ENCODE data around the gene POU3F3. TPM values are rescaled to one million over a fixed set of nuclear protein-coding genes. Genes with fewer than 3 reads are reported as not detected.

POU3F3 gene
- total RNA-seq, 1 donor from 2014 or later = 0.54 TPM

DNA sequence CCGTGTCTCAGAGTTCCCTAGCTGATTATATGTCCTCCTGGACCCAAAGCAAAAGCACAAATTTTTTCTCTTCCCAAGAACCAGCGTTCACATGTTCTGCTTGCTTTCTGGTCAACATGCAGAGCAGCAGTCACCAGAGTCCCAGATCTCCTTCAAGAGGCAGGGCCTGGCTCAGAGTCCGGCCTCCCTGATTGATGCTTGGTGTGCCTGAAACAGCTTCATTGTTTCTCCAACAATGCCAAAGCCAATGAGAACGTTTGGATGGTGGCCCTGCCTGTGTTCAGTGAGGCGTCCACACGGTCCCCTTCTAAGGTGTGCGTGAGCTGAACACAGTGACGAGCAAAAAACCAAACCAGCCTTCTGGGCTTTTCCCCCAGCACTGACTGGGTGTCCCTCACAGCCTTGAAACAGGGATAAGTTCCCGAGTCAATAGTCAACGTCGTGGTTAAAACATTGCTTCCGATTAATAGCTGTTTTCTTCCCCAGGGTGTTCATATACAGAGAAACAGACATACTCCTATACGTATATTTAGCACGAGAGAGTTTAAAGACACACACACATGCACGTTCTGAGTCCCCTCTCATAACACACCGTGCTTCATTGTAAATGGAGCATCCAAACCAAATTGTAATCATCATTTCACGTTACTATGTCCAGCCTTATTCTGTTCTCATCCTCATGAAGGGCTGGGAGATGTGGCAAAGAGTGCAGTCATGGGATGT is 19.3 kb upstream of the POU3F3 start:
- Mint-ChIP-seq H3K9me3 (ENCODE audit: unreplicated experiment) (no peaks in the 10 kb centered on the region), H3K36me3 (ENCODE audit: unreplicated experiment) (no peaks in the 10 kb centered on the region), H3K27me3 (ENCODE audit: unreplicated experiment) (no peaks in the 10 kb centered on the region), H3K4me1 (ENCODE audit: low read depth, unreplicated experiment) (no peaks in the 10 kb centered on the region), H3K4me3 (ENCODE audit: unreplicated experiment) (no peak overlapping the region), H3K27ac (ENCODE audit: unreplicated experiment) (no peak overlapping the region)
- TF ChIP-seq CTCF (IDR thresholded peaks at IDR 0.05; ENCODE audit: partially characterized antibody, unreplicated experiment) = no peak
- no peak for DNase-seq

DNA sequence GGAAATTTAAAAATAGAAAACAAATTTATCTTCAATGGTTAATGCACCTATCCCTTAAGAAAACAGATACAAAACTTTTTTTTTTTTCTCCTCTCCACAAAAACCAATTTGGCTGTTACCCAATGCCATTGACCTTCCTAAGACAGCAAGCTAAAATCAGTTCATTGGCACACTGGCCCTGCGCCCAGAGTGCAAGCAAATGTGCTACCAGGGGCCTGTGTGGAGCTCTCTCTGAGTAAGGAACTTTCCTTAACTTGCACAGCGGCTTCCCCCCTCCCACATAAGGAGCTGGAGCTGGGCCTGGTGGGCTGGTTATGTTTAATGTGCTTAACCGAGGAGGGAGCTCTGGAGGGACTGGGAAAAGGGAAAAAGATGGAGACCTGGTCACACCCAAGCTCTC is 17.6 kb upstream of the POU3F3 start:
- TF ChIP-seq CTCF (IDR thresholded peaks at IDR 0.05; ENCODE audit: partially characterized antibody, unreplicated experiment) = no peak
- no peak for DNase-seq
- no peaks in the 10 kb centered on the region for H3K9me3 Mint-ChIP-seq (ENCODE audit: unreplicated experiment)
- H3K4me1 Mint-ChIP-seq (ENCODE audit: low read depth, unreplicated experiment) = no peaks in the 10 kb centered on the region
- no peak overlapping the region for H3K4me3 Mint-ChIP-seq (ENCODE audit: unreplicated experiment)
- peaks cover 1% of the 10 kb centered on the region for H3K27me3 Mint-ChIP-seq (ENCODE audit: unreplicated experiment)
- H3K27ac Mint-ChIP-seq (ENCODE audit: unreplicated experiment) = no peak overlapping the region
- no peaks in the 10 kb centered on the region for H3K36me3 Mint-ChIP-seq (ENCODE audit: unreplicated experiment)

- Mint-ChIP-seq H3K4me1 (ENCODE audit: low read depth, unreplicated experiment) (no peaks in the 10 kb centered on the region), H3K27ac (ENCODE audit: unreplicated experiment) (no peak overlapping the region), H3K27me3 (ENCODE audit: unreplicated experiment) (peaks cover 3% of the 10 kb centered on the region), H3K36me3 (ENCODE audit: unreplicated experiment) (no peaks in the 10 kb centered on the region), H3K4me3 (ENCODE audit: unreplicated experiment) (no peak overlapping the region), H3K9me3 (ENCODE audit: unreplicated experiment) (peaks cover 4% of the 10 kb centered on the region)
- DNase-seq = no peak
- TF ChIP-seq CTCF (IDR thresholded peaks at IDR 0.05; ENCODE audit: partially characterized antibody, unreplicated experiment) = no peak
Measured at GRCh38 chr2:104836841-104837240, 17.1 kb upstream of the POU3F3 start.

DNA sequence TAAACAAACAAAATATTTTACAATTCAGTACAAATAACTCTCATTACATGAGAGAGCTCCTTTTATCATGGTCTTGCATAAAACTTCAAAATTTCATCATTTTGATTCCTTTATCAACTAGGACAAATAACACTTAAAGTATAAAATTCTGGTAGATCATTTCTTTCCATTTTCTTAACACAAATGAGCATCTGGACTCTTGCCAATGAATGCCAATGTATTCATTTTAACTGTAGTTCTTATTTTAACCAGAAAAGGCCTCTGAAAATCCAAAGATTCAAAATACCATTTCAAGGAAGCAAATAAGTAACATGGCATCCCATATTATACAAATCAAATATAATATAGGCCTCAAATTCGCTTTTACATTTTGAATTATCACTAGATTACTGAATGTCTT is 13.8 kb upstream of the POU3F3 start:
- TF ChIP-seq CTCF (IDR thresholded peaks at IDR 0.05; ENCODE audit: partially characterized antibody, unreplicated experiment) = no peak
- Mint-ChIP-seq H3K27me3 (ENCODE audit: unreplicated experiment) (peaks cover 18% of the 10 kb centered on the region), H3K9me3 (ENCODE audit: unreplicated experiment) (peaks cover 12% of the 10 kb centered on the region), H3K4me1 (ENCODE audit: low read depth, unreplicated experiment) (peaks cover 2% of the 10 kb centered on the region), H3K27ac (ENCODE audit: unreplicated experiment) (no peak overlapping the region), H3K4me3 (ENCODE audit: unreplicated experiment) (no peak overlapping the region), H3K36me3 (ENCODE audit: unreplicated experiment) (no peaks in the 10 kb centered on the region)
- no peak for DNase-seq

DNA sequence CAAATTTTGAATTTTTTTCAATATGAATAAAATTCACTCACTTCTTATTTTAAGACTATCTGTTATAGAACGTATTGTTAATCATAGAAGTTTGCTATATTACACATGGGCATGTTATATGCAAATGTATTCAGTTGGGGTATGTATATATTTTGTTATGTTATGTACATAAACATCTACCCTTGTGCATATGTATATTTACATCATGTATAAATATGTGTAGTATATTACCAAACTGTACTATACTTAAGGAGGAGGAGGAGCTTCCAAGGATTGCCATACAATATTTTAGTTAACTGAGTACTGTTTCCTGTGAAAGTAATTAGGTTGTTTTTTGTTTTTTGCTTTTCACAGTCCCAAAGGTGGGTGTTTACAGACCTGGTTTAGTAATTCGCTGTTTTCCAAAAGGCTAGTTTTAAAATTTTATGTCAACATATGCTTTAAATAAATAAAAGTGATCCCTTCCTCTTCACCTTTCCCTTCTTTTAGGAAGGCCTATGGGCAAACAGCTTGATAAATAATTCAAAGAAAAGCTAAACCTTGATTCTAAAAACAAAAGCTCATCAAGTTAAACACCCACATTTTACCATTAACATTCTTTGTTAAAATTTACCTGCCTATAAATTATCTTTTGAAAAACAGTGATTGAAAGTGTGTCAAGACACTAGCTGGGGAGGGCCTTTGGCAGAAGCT is 12.9 kb upstream of the POU3F3 start:
- peaks cover 21% of the 10 kb centered on the region for H3K27me3 Mint-ChIP-seq (ENCODE audit: unreplicated experiment)
- H3K4me3 Mint-ChIP-seq (ENCODE audit: unreplicated experiment) = no peak overlapping the region
- no peak for DNase-seq
- no peak overlapping the region for H3K27ac Mint-ChIP-seq (ENCODE audit: unreplicated experiment)
- H3K36me3 Mint-ChIP-seq (ENCODE audit: unreplicated experiment) = no peaks in the 10 kb centered on the region
- H3K9me3 Mint-ChIP-seq (ENCODE audit: unreplicated experiment) = peaks cover 19% of the 10 kb centered on the region
- TF ChIP-seq CTCF (IDR thresholded peaks at IDR 0.05; ENCODE audit: partially characterized antibody, unreplicated experiment) = no peak
- peaks cover 4% of the 10 kb centered on the region for H3K4me1 Mint-ChIP-seq (ENCODE audit: low read depth, unreplicated experiment)
